H1 (cell line): ENCODE results near the gene MBTPS1. TPM values are rescaled to one million over a fixed set of nuclear protein-coding genes. Genes with fewer than 3 reads are reported as not detected.

Experiments used
- CTCF ChIA-PET: fragments of 300-600 bp; sonication (Branson Sonifier 250); formaldehyde crosslinking; loops from one replicate; lab custom pipeline; 2021; ENCODE audit not compliant: partially characterized antibody; lab: Charles Lee
- POLR2A ChIA-PET: fragments of 300-600 bp; sonication (Branson Sonifier 250); formaldehyde crosslinking; loops from one replicate; lab custom pipeline; 2021; ENCODE audit warnings: inconsistent platforms; ENCODE audit not compliant: partially characterized antibody; lab: Charles Lee
- DNase-seq, 2 experiments: peaks; one replicate each; pipeline versions ENCODE4 v3.0.0 to v3.0.0-alpha.2; 2010 to 2022; ENCODE audit warnings: low spot score in 2 of 2, low read depth in 1 of 2, mixed read lengths in 1 of 2
- FAIRE-seq: peaks from 2 replicates; lab custom pipeline; 2011; peaks lifted over from hg19 to GRCh38; lab: Jason Lieb, UNC
- H2AFZ ChIP-seq: 2 replicates; pipeline ENCODE4 v1.8.1; 2012; ENCODE audit warnings: low read length, inconsistent platforms
- H2AK5ac ChIP-seq: 2 replicates; pipeline ENCODE4 v1.6.1; 2013; ENCODE audit warnings: low read depth, low read length
- H2BK120ac ChIP-seq: replicated peaks from 2 replicates; pipeline ENCODE3; 2013; ENCODE audit warnings: low read depth, low read length, inconsistent platforms
- H2BK12ac ChIP-seq: 2 replicates; pipeline ENCODE4 v1.6.1; 2013; ENCODE audit warnings: low read depth, low read length
- H2BK15ac ChIP-seq: 2 replicates; pipeline ENCODE4 v1.6.1; 2013; ENCODE audit warnings: low read length
- H2BK20ac ChIP-seq: 2 replicates; pipeline ENCODE4 v1.6.1; 2013; ENCODE audit warnings: low read length
- H2BK5ac ChIP-seq: 2 replicates; pipeline ENCODE4 v1.6.1; 2013; ENCODE audit warnings: low read depth, low read length
- H3K14ac ChIP-seq: 2 replicates; pipeline ENCODE4 v1.6.1; 2013; ENCODE audit warnings: inconsistent platforms; ENCODE audit not compliant: insufficient read length
- H3K18ac ChIP-seq: 2 replicates; pipeline ENCODE4 v1.6.1; 2013; ENCODE audit warnings: low read length; ENCODE audit errors: extremely low read depth
- H3K23ac ChIP-seq: 2 replicates; pipeline ENCODE4 v1.6.1; 2013; ENCODE audit warnings: inconsistent platforms; ENCODE audit not compliant: insufficient read length
- H3K23me2 ChIP-seq: 2 replicates; pipeline ENCODE4 v1.6.1; 2013; ENCODE audit warnings: low read depth, low read length
- H3K27ac ChIP-seq: 2 replicates; pipeline ENCODE4 v1.6.1; 2011; ENCODE audit warnings: low read depth, low read length, inconsistent platforms
- H3K27me3 ChIP-seq, 4 experiments: replicated peaks in 1 of 4; 1 replicate in 1 of 4; 2 replicates in 3 of 4; pipeline versions ENCODE4 v1.6.1 to v1.8.1; 2011 to 2013; ENCODE audit warnings: low read length in 3 of 4, mild to moderate bottlenecking in 3 of 4, inconsistent platforms in 2 of 4, mixed read lengths in 2 of 4, moderate library complexity in 1 of 4; ENCODE audit not compliant: control insufficient read depth in 3 of 4, insufficient read depth in 3 of 4; ENCODE audit errors: extremely low read depth in 1 of 4
- H3K36me3 ChIP-seq, 4 experiments: 2 replicates each; pipeline versions ENCODE4 v1.6.1 to v1.8.1; 2011 to 2013; ENCODE audit warnings: mild to moderate bottlenecking in 4 of 4, low read length in 3 of 4, moderate library complexity in 2 of 4, control low read depth in 1 of 4, inconsistent platforms in 1 of 4; ENCODE audit not compliant: insufficient read depth in 4 of 4, control insufficient read depth in 2 of 4
- H3K4ac ChIP-seq: replicated peaks from 2 replicates; pipeline ENCODE3; 2013; ENCODE audit warnings: low read length, low read depth, mixed read lengths, inconsistent platforms; ENCODE audit not compliant: insufficient read length
- H3K4me1 ChIP-seq, 4 experiments: replicated peaks in 1 of 4; 1 replicate in 1 of 4; 2 replicates in 3 of 4; pipeline versions ENCODE4 v1.6.1 to v1.8.1; 2011 to 2013; ENCODE audit warnings: low read length in 3 of 4, inconsistent platforms in 2 of 4, mixed read lengths in 1 of 4; ENCODE audit not compliant: insufficient read depth in 4 of 4, control insufficient read depth in 3 of 4
- H3K4me2 ChIP-seq, 2 experiments: 2 replicates each; pipeline versions ENCODE4 v1.6.1 to v1.8.1; 2011 to 2013; ENCODE audit warnings: low read depth in 2 of 2, low read length in 2 of 2, control low read depth in 1 of 2, inconsistent platforms in 1 of 2, mild to moderate bottlenecking in 1 of 2; ENCODE audit not compliant: insufficient read depth in 1 of 2
- H3K4me3 ChIP-seq, 4 experiments: fragments of 200-600, 300-600 bp in 1 of 4; sonication (generic), shearing (Covaris generic), sonication (Bioruptor Twin) in 1 of 4; 2 replicates each; pipeline versions ENCODE4 v1.5.1 to v1.8.1; 2011 to 2016; ENCODE audit warnings: low read length in 4 of 4, low read depth in 3 of 4, control low read depth in 2 of 4, inconsistent platforms in 2 of 4, mild to moderate bottlenecking in 2 of 4, mixed read lengths in 1 of 4, moderate library complexity in 1 of 4; ENCODE audit not compliant: insufficient read depth in 2 of 4; ENCODE audit errors: extremely low read depth in 1 of 4
- H3K56ac ChIP-seq: replicated peaks from 2 replicates; pipeline ENCODE3; 2013; ENCODE audit warnings: low read depth, mild to moderate bottlenecking, mixed read lengths, low read length, inconsistent platforms; ENCODE audit not compliant: insufficient read length
- H3K79me1 ChIP-seq: 2 replicates; pipeline ENCODE4 v1.6.1; 2013; ENCODE audit warnings: low read depth, low read length, control low read depth
- H3K79me2 ChIP-seq, 2 experiments: 2 replicates each; pipeline versions ENCODE4 v1.6.1 to v1.8.1; 2012 to 2013; ENCODE audit warnings: low read length in 2 of 2, mild to moderate bottlenecking in 2 of 2, inconsistent platforms in 1 of 2; ENCODE audit not compliant: insufficient read depth in 2 of 2, control insufficient read depth in 1 of 2
- H3K9ac ChIP-seq, 4 experiments: replicated peaks in 1 of 4; 1 replicate in 1 of 4; 2 replicates in 3 of 4; pipeline versions ENCODE4 v1.6.1 to v1.8.1; 2011 to 2013; ENCODE audit warnings: low read depth in 3 of 4, low read length in 3 of 4, control low read depth in 2 of 4, mild to moderate bottlenecking in 2 of 4, moderate library complexity in 2 of 4, inconsistent platforms in 1 of 4; ENCODE audit errors: extremely low read depth in 1 of 4
- H3K9me3 ChIP-seq, 2 experiments: 2 replicates each; pipeline versions ENCODE4 v1.6.1 to v1.8.1; 2012 to 2013; ENCODE audit warnings: mild to moderate bottlenecking in 2 of 2, moderate library complexity in 2 of 2, control low read depth in 1 of 2, inconsistent platforms in 1 of 2, low read depth in 1 of 2, low read length in 1 of 2, mixed read lengths in 1 of 2; ENCODE audit not compliant: insufficient read depth in 2 of 2
- H4K20me1 ChIP-seq, 2 experiments: replicated peaks in 1 of 2; 2 replicates each; pipeline versions ENCODE3 to v1.8.1; 2011 to 2013; ENCODE audit warnings: inconsistent platforms in 2 of 2, low read length in 2 of 2, mild to moderate bottlenecking in 1 of 2; ENCODE audit not compliant: insufficient read depth in 2 of 2, control insufficient read depth in 1 of 2
- H4K5ac ChIP-seq: 2 replicates; pipeline ENCODE4 v1.6.1; 2013; ENCODE audit warnings: low read length, low read depth, mixed read lengths, inconsistent platforms; ENCODE audit not compliant: insufficient read length
- H4K8ac ChIP-seq: 2 replicates; pipeline ENCODE4 v1.8.0; 2013; ENCODE audit warnings: mild to moderate bottlenecking, moderate library complexity, low read length, inconsistent platforms; ENCODE audit not compliant: insufficient read depth; ENCODE audit errors: extremely low read depth
- H4K91ac ChIP-seq: replicated peaks from 2 replicates; pipeline ENCODE3; 2013; ENCODE audit warnings: low read length, mixed read lengths, inconsistent platforms; ENCODE audit not compliant: insufficient read length
- CBX5 ChIP-seq: fragments of 300-800, 300-1000 bp; sonication (generic); IDR thresholded peaks from 2 replicates; pipeline ENCODE4 v1.7.1; 2016; ENCODE audit warnings: antibody characterized with exemption, low read length, low read depth
- CBX8 ChIP-seq: fragments of 300-800, 300-1000 bp; sonication (generic); IDR thresholded peaks from 2 replicates; pipeline ENCODE4 v1.7.1; 2016; ENCODE audit warnings: low read depth, low read length, borderline replicate concordance
- MAFK ChIP-seq: IDR thresholded peaks from 2 replicates; pipeline ENCODE4 v1.6.1; 2012; ENCODE audit warnings: low read depth, mild to moderate bottlenecking, improper control_type of control experiment, low read length
- SP2 ChIP-seq: IDR thresholded peaks from 2 replicates; pipeline ENCODE4 v1.6.1; 2012; ENCODE audit warnings: mild to moderate bottlenecking, low read length, inconsistent platforms
- TAF1 ChIP-seq: IDR thresholded peaks from 2 replicates; pipeline ENCODE4 v1.6.1; 2011; ENCODE audit warnings: mild to moderate bottlenecking, low read depth, low read length
- TEAD4 ChIP-seq: IDR thresholded peaks from 2 replicates; pipeline ENCODE4 v1.6.1; 2012; ENCODE audit warnings: low read depth, low read length, inconsistent platforms, mixed read lengths
- USF2 ChIP-seq: IDR thresholded peaks from 2 replicates; pipeline ENCODE4 v1.6.1; 2011; ENCODE audit warnings: low read length, improper control_type of control experiment
- WGBS, 2 experiments: shearing (Covaris generic) in 1 of 2; methylation state at CpG; one replicate each; pipeline versions ENCODE4 v1.1.6 to v1.1.7; 2013 to 2015; ENCODE audit warnings: low lambda C conversion rate in 2 of 2, mixed read lengths in 2 of 2, inconsistent platforms in 1 of 2, low coverage in 1 of 2, missing lambda C conversion rate in 1 of 2; ENCODE audit not compliant: insufficient replicate concordance in 2 of 2, insufficient coverage in 1 of 2, insufficient read length in 1 of 2; ENCODE audit errors: extremely low coverage in 1 of 2, missing lambda C conversion rate in 1 of 2; 5-methylcytosine and 5-hydroxymethylcytosine counted together
- polyA plus RNA-seq, 7 experiments: library from polyadenylated mRNA; depleted of rRNA in 3 of 7; stranded (reverse) in 5 of 7; unstranded in 2 of 7; fragments of >200 nt in 5 of 7; fragments of 200-250 nt in 2 of 7; gene quantifications; 1 replicate in 5 of 7; 2 replicates in 1 of 7; 4 replicates in 1 of 7; pipeline versions ENCODE4 v1.2.1 to v1.2.3, GENCODE V29; 2011 to 2013; ENCODE audit warnings: missing spikeins in 2 of 7, mixed read lengths in 2 of 7
- total RNA-seq: library from RNA; stranded (reverse); fragmentation: NEBNext Ultra II Directional; extraction: Animal tissue kit (Norgen Biotek cat#: 25700); gene quantifications from 2 replicates; pipeline ENCODE4 v1.2.1, GENCODE V29; 2021

The MBTPS1 gene
- total and polyA plus RNA-seq, 2 of the 8 experiments (the other 6 are each of a cell fraction or from before 2014, with no cell fraction given): 30.6 to 53.3 TPM

DNA sequence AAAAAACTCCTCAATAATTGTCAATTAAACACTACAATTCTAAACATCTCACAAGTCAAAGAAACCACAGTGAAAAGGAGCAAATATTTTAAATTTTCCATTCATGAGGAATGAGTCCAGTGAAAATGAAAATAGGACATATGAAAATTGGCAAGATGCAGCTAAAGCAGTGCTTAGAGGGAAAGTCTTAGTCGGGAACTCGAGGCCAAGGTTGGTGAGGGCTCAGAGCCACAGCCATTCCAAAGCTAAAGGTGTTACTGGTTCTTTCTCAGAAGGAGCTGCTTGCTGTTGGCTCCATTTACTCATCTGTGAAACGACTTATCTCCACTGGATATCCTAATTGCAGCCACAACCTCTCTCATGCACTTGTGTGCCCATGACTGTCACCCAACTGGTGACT is 80.6 kb downstream of the MBTPS1 start:
- Histone ChIP-seq H3K36me3 (no peaks in the 10 kb centered on the region), H3K27ac (no peak overlapping the region), H3K79me1 (no peaks in the 10 kb centered on the region), H4K91ac (no peak overlapping the region), H3K9ac (no peak overlapping the region), H2AFZ (no peak overlapping the region), H2AK5ac (no peak overlapping the region), H3K56ac (no peak overlapping the region), H4K5ac (no peak overlapping the region), H3K18ac (no peak overlapping the region), H3K4me1 (peaks cover 0 to 8% (median 0%) of the 10 kb centered on the region in 4 experiments; a peak in 2 of 7 replicates), H2BK5ac (no peak overlapping the region), H3K4me2 (no peak overlapping the region), H3K4ac (no peak overlapping the region), H2BK15ac (no peak overlapping the region), H3K79me2 (no peaks in the 10 kb centered on the region), H3K23ac (no peak overlapping the region), H4K20me1 (no peaks in the 10 kb centered on the region), H2BK20ac (no peak overlapping the region), H3K23me2 (no peaks in the 10 kb centered on the region; the same call in 1 of the 2 replicates), H4K8ac (no peak overlapping the region), H3K14ac (no peak overlapping the region), H3K9me3 (peaks cover 5 to 6% of the 10 kb centered on the region in 2 experiments; a peak in 1 of 4 replicates), H2BK12ac (no peak overlapping the region), H2BK120ac (no peak overlapping the region), H3K27me3 (0 out of 7 replicates have a peak, but pooled peaks cover 0 to 2% (median 0%) of the 10 kb centered on the region in 4 experiments), H3K4me3 (no peak overlapping the region)
- DNase-seq (no peak), FAIRE-seq (no peak)
- CTCF ChIA-PET: interaction anchor here (1.0 to 2.7 kb wide), 4 partner anchors 8 to 140 kb away, joined by 3 to 7 read pairs (median 4); no protein-coding TSS in a partner anchor
- TF ChIP-seq USF2: no peak
- no peak for TF ChIP-seq CBX8
- TF ChIP-seq CBX5: no peak
- no peak for TF ChIP-seq SP2
- no peak for TF ChIP-seq MAFK
- no peak for TF ChIP-seq TEAD4
- TF ChIP-seq TAF1: no peak
- WGBS, 2 experiments: 85% methylated on average over 3 of the region's 3 CpGs; no CpG with 5 or more reads in 1 of the 2 experiments
- POLR2A ChIA-PET: no interaction called here
